Ovary (tissue), 9 donors: Measurements from ENCODE around the gene CCDC157. TPM values are rescaled to one million over a fixed set of nuclear protein-coding genes. Genes with fewer than 3 reads are reported as not detected.

Experiments used
- DNase-seq, 5 donors: peaks; one replicate each; pipeline ENCODE4 v3.0.0-alpha.2; 2019 to 2020
- H3K27ac ChIP-seq, 2 donors: fragments of 200-600 bp; one replicate each; pipeline versions ENCODE4 v1.5.1 to v1.8.0; 2019 to 2022
- H3K27me3 ChIP-seq: fragments of 200-600 bp; one replicate; pipeline ENCODE4 v1.8.0; 2022
- H3K36me3 ChIP-seq: fragments of 200-600 bp; sonication (generic); one replicate; pipeline ENCODE4 v1.5.1; 2019
- H3K4me1 ChIP-seq: one replicate; pipeline ENCODE4 v1.8.1; 2013; ENCODE audit warnings: mild to moderate bottlenecking, moderate library complexity; ENCODE audit not compliant: insufficient read depth
- H3K4me3 ChIP-seq: fragments of 200-600 bp; sonication (generic); one replicate; pipeline ENCODE4 v1.5.1; 2017
- H3K9me3 ChIP-seq, 2 donors: fragments of 200-600 bp in 1 of 2; sonication (generic) in 1 of 2; one replicate each; pipeline versions ENCODE4 v1.5.1 to v1.8.1; 2013 to 2019; ENCODE audit warnings: mild to moderate bottlenecking in 1 of 2, moderate library complexity in 1 of 2
- CTCF ChIP-seq, 3 donors: fragments of 450-650 bp in 2 of 3; fragments of 200-600 bp in 1 of 3; IDR thresholded peaks; one replicate each; pipeline versions ENCODE4 v1.5.1 to v1.8.0; 2016 to 2022; ENCODE audit warnings: antibody characterized with exemption in 3 of 3, mild to moderate bottlenecking in 1 of 3
- EP300 ChIP-seq: sonication (generic); formaldehyde crosslinking; IDR thresholded peaks from one replicate; pipeline ENCODE4 v1.6.1; 2017; ENCODE audit warnings: antibody characterized with exemption
- POLR2A ChIP-seq: fragments of 450-650 bp; IDR thresholded peaks from one replicate; pipeline ENCODE4 v1.6.1; 2017; ENCODE audit warnings: antibody characterized with exemption, mild to moderate bottlenecking, moderate library complexity
- WGBS, 3 donors: extraction: QIAGEN DNeasy Blood & Tissue Kit in 1 of 3; methylation state at CpG; one replicate each; pipeline versions ENCODE4 v1.1.5 to v1.1.7; 2013 to 2017; 5-methylcytosine and 5-hydroxymethylcytosine counted together
- intact Hi-C, 4 donors: fragments of 100-400 bp; cut with DNase I; formaldehyde crosslinking; loops; one replicate each; pipeline versions ENCODE4 v1.11.0 to v1.15.1; 2022 to 2023
- polyA plus RNA-seq, 2 donors: library from polyadenylated mRNA; stranded (reverse); fragments of 200-250 nt in 1 of 2; fragments of 350-450 nt in 1 of 2; fragmentation: Illumina TruSeq in 1 of 2; extraction: RNeasy Lipid Tissue Mini Kit (QIAGEN cat#74804) in 1 of 2; gene quantifications; one replicate each; pipeline ENCODE4 v1.2.3, GENCODE V29; 2013 to 2014
- total RNA-seq, 7 donors: library from RNA; depleted of rRNA in 2 of 7; stranded (reverse); fragments of >200 nt in 2 of 7; fragmentation: NEBNext Ultra II Directional in 3 of 7; extraction: Animal tissue kit (Norgen Biotek cat#: 25700) in 3 of 7; gene quantifications; one replicate each; pipeline versions ENCODE4 v1.1.0 to v1.2.4, GENCODE V29; 2016 to 2023
- donor health status: DM: no; HTN: no; CAD: no; lungs with moderate emphysema.
- donor health status: DM: no; HTN: no; CAD: no.
- donor health status: Bipolar disorder and iron deficiency.
- donor health status: DM: yes; HTN: yes; CAD: no.
- donor health status: DM: no; HTN: no; CAD: no.
- donor health status: DM: yes; HTN: yes; CAD: no.

CCDC157 gene
- total and polyA plus RNA-seq, 9 donors, result 0.60 to 28.0 (median 2.4) TPM

- Histone ChIP-seq H3K9me3 (no peaks in the 10 kb centered on the region), H3K27ac (no peak overlapping the region), H3K4me3 (no peak overlapping the region), H3K36me3 (no peaks in the 10 kb centered on the region), H3K27me3 (no peaks in the 10 kb centered on the region), H3K4me1 (no peaks in the 10 kb centered on the region)
- WGBS, 3 donors, result 73 to 81% (median 81%) methylated on average over 3 of the region's 3 CpGs
- DNase-seq, result no peak
- intact Hi-C loops, result no loop called here
- TF ChIP-seq EP300, result no peak
- TF ChIP-seq CTCF (IDR thresholded peaks at IDR 0.05), result no peak
- no peak for TF ChIP-seq POLR2A
Observed at GRCh38 chr22:30333707-30334087, 23.1 kb upstream of the CCDC157 start.

- no peak overlapping the region for H3K27ac ChIP-seq
- no peaks in the 10 kb centered on the region for H3K36me3 ChIP-seq
- WGBS, 3 donors, result 87 to 96% (median 90%) methylated on average over 4 of the region's 4 CpGs
- no peaks in the 10 kb centered on the region for H3K9me3 ChIP-seq
- no peak overlapping the region for H3K4me3 ChIP-seq
- no peak for DNase-seq
- TF ChIP-seq CTCF (IDR thresholded peaks at IDR 0.05) (no peak), POLR2A (no peak), EP300 (no peak)
- intact Hi-C loops, result no loop called here
- no peaks in the 10 kb centered on the region for H3K27me3 ChIP-seq
- H3K4me1 ChIP-seq, result no peaks in the 10 kb centered on the region
Observed at GRCh38 chr22:30334646-30335045, 22.2 kb upstream of the CCDC157 start.

GRCh38 chr22:30335236-30335635, 21.6 kb upstream of the CCDC157 start:
- Histone ChIP-seq H3K27me3 (no peaks in the 10 kb centered on the region), H3K4me3 (no peak overlapping the region), H3K4me1 (no peaks in the 10 kb centered on the region), H3K9me3 (no peaks in the 10 kb centered on the region), H3K27ac (no peak overlapping the region), H3K36me3 (no peaks in the 10 kb centered on the region)
- intact Hi-C loops, result no loop called here
- WGBS, 3 donors, result 93 to 100% (median 100%) methylated on average over 1 of the region's 1 CpG
- TF ChIP-seq POLR2A (no peak), CTCF (IDR thresholded peaks at IDR 0.05) (no peak), EP300 (no peak)
- no peak for DNase-seq

GRCh38 chr22:30336752-30337460, 19.9 kb upstream of the CCDC157 start:
- no peaks in the 10 kb centered on the region for H3K27me3 ChIP-seq
- H3K4me1 ChIP-seq, result no peaks in the 10 kb centered on the region
- WGBS, 3 donors, result 94 to 97% (median 96%) methylated on average over 4 of the region's 4 CpGs
- intact Hi-C loops, result no loop called here
- no peaks in the 10 kb centered on the region for H3K36me3 ChIP-seq
- no peak overlapping the region for H3K27ac ChIP-seq
- TF ChIP-seq CTCF (IDR thresholded peaks at IDR 0.05) (no peak), EP300 (no peak), POLR2A (no peak)
- H3K9me3 ChIP-seq, result no peaks in the 10 kb centered on the region
- no peak overlapping the region for H3K4me3 ChIP-seq
- no peak for DNase-seq
